ENCODE data around the gene NUP107. TPM values are rescaled to one million over a fixed set of nuclear protein-coding genes. Genes with fewer than 3 reads are reported as not detected.

The NUP107 gene
- total RNA-seq, 1 experiment from 2014 or later, result 110 TPM

DNA sequence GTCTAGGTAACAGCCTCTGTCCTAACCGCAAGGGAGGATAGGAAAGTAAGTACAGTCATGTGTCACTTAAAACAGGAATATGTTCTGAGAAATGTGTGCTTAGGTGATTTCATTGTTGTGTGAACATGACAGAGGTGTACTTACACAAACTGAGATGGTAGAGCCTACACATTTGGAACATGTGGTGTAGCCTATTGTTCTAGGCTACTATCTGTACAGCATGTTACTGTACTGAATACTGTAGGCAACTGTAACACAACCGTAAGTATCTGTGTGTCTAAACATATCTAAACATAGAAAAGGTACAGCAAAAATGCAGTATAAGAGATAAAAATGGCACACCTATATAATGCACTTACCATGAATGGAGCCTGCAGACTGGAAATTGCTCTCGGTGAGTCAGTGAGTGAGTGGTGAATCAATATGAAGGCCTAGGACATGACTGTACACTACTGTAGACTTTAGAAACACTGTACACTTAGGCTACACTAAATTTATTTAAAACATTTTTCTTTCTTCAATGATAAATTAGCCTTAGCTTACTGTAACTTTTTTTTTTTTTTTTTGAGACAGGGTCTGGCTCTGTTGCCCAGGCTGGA is 108.0 kb downstream of the NUP107 start:
- TF ChIP-seq, protein P1, sequence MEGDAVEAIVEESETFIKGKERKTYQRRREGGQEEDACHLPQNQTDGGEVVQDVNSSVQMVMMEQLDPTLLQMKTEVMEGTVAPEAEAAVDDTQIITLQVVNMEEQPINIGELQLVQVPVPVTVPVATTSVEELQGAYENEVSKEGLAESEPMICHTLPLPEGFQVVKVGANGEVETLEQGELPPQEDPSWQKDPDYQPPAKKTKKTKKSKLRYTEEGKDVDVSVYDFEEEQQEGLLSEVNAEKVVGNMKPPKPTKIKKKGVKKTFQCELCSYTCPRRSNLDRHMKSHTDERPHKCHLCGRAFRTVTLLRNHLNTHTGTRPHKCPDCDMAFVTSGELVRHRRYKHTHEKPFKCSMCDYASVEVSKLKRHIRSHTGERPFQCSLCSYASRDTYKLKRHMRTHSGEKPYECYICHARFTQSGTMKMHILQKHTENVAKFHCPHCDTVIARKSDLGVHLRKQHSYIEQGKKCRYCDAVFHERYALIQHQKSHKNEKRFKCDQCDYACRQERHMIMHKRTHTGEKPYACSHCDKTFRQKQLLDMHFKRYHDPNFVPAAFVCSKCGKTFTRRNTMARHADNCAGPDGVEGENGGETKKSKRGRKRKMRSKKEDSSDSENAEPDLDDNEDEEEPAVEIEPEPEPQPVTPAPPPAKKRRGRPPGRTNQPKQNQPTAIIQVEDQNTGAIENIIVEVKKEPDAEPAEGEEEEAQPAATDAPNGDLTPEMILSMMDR (IDR thresholded peaks at IDR 0.05; ENCODE audit: unreplicated experiment), result no peak
- no TSS peak for BruUV-seq (replicated peaks)
- H3K9me3 Mint-ChIP-seq (ENCODE audit: low read depth, unreplicated experiment), result no peaks in the 10 kb centered on the region
- no peak overlapping the region for H3K27ac Mint-ChIP-seq (ENCODE audit: unreplicated experiment)
- peaks cover 3% of the 10 kb centered on the region for H3K4me1 Mint-ChIP-seq (ENCODE audit: low read depth, unreplicated experiment)
- no peaks in the 10 kb centered on the region for H3K27me3 Mint-ChIP-seq (ENCODE audit: unreplicated experiment)
- H3K4me3 Mint-ChIP-seq (ENCODE audit: low read depth, unreplicated experiment), result no peak overlapping the region
- DNase-seq, result no peak
- CTCF ChIA-PET, result interaction anchor here (0.9 to 1.2 kb wide), 2 partner anchors 9 to 35 kb away, joined by 3 to 5 read pairs; no protein-coding TSS in a partner anchor
- H3K36me3 Mint-ChIP-seq (ENCODE audit: insufficient read depth, unreplicated experiment), result no peaks in the 10 kb centered on the region
- intact Hi-C loops (cut with micrococcal nuclease; ENCODE audit: unreplicated experiment), result no loop called here

Other genes with a start within 250 kb of the NUP107 start
- gene RAP1B, start 76.1 kb upstream of the NUP107 start, total RNA-seq (2022), result 158 and 159 TPM in 2 replicates
- gene SLC35E3, start 59.2 kb downstream of the NUP107 start, total RNA-seq (2022), result 7.9 and 10.8 TPM in 2 replicates
- gene MDM2, start 121.2 kb downstream of the NUP107 start, total RNA-seq (2022), result 97.1 and 101 TPM in 2 replicates
- gene CPM, start 246.2 kb downstream of the NUP107 start, total RNA-seq (2022), result 11.9 and 36.1 TPM in 2 replicates